ENCODE measurements around the gene KCTD5.
"Not testable (repeated sequence)": the region's sequence is repeated elsewhere in the genome, so short reads cannot be mapped to it uniquely, and the experiment has no call there.

DNA sequence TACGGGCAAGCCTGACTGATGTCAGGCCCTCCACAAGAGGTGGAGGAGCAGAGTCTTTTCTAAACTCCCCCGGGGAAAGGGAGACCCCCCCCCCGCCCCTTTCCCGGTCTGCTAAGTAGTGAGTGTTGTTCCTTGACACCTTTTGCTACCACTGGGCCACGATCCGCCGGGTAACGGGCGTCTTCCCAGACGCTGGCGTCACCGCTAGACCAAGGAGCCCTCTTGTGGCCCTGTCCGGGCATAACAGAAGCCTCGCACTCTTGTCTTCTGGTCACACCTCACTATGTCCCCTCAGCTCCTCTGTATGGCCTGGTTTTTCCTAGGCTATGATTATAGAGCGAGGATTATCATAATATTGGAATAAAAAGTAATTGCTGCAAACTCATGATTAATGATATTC is 12.3 kb upstream of the KCTD5 start:
- TF ChIP-seq ELF4 (IDR thresholded peaks at IDR 0.05); BHLHE40 (IDR thresholded peaks at IDR 0.05; ENCODE audit: borderline replicate concordance); FOXK2 (IDR thresholded peaks at IDR 0.05); ZNF384 (IDR thresholded peaks at IDR 0.05); LEF1 (IDR thresholded peaks at IDR 0.05; ENCODE audit: borderline replicate concordance); FOXM1 (IDR thresholded peaks at IDR 0.05; ENCODE audit: borderline replicate concordance); NFRKB (IDR thresholded peaks at IDR 0.05); ARNT (IDR thresholded peaks at IDR 0.05); SUZ12 (IDR thresholded peaks at IDR 0.05); TARDBP (IDR thresholded peaks at IDR 0.05); L3MBTL2 (conservative IDR thresholded peaks at IDR 0.05); SP1 (IDR thresholded peaks at IDR 0.05): not testable (repeated sequence)
- TF ChIP-seq, protein P1, sequence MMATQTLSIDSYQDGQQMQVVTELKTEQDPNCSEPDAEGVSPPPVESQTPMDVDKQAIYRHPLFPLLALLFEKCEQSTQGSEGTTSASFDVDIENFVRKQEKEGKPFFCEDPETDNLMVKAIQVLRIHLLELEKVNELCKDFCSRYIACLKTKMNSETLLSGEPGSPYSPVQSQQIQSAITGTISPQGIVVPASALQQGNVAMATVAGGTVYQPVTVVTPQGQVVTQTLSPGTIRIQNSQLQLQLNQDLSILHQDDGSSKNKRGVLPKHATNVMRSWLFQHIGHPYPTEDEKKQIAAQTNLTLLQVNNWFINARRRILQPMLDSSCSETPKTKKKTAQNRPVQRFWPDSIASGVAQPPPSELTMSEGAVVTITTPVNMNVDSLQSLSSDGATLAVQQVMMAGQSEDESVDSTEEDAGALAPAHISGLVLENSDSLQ (IDR thresholded peaks at IDR 0.05), result not testable (repeated sequence)
